Hematopoietic multipotent progenitor cell treated with erythropoietin and hydrocortisone succinate and interleukin-3 and kit ligand, for 4 days (in vitro differentiated cells): ENCODE data around the gene BMPR1A.
"Not testable (repeated sequence)": the region's sequence is repeated elsewhere in the genome, so short reads cannot be mapped to it uniquely, and the experiment has no call there.

Source experiments
- DNase-seq: peaks from one replicate; pipeline ENCODE4 v3.0.0-alpha.2; 2015

BMPR1A gene

GRCh38 chr10:86943316-86944030 lies 187.1 kb downstream of the BMPR1A start:
- no peak for DNase-seq

GRCh38 chr10:86944031-86944419 lies 187.6 kb downstream of the BMPR1A start:
- DNase-seq: no peak

- no peak for DNase-seq
Observed at GRCh38 chr10:86944471-86944870, 188.1 kb downstream of the BMPR1A start.

GRCh38 chr10:86944907-86945306 lies 188.5 kb downstream of the BMPR1A start:
- no peak for DNase-seq

GRCh38 chr10:86945361-86946212 lies 189.2 kb downstream of the BMPR1A start:
- no peak for DNase-seq

- DNase-seq: no peak
Observed at GRCh38 chr10:86946213-86947155, 190.1 kb downstream of the BMPR1A start.

GRCh38 chr10:86947806-86948205 lies 191.4 kb downstream of the BMPR1A start:
- not testable (repeated sequence) for DNase-seq

GRCh38 chr10:86950349-86950748 lies 193.9 kb downstream of the BMPR1A start:
- no peak for DNase-seq

GRCh38 chr10:86951184-86951761 lies 194.9 kb downstream of the BMPR1A start:
- no peak for DNase-seq

- no peak for DNase-seq
Observed at GRCh38 chr10:86952106-86952505, 195.7 kb downstream of the BMPR1A start.

- not testable (repeated sequence) for DNase-seq
Observed at GRCh38 chr10:86952697-86953096, 196.3 kb downstream of the BMPR1A start.

GRCh38 chr10:86953747-86954680 lies 197.6 kb downstream of the BMPR1A start:
- no peak for DNase-seq

GRCh38 chr10:86954681-86955500 lies 198.5 kb downstream of the BMPR1A start:
- DNase-seq: no peak

GRCh38 chr10:86955501-86956194 lies 199.2 kb downstream of the BMPR1A start:
- DNase-seq: no peak

- DNase-seq: no peak
Observed at GRCh38 chr10:86956195-86956847, 199.9 kb downstream of the BMPR1A start.

GRCh38 chr10:86956848-86957448 lies 200.5 kb downstream of the BMPR1A start:
- DNase-seq: no peak

GRCh38 chr10:86957471-86958115 lies 201.2 kb downstream of the BMPR1A start, which contains the start of gene MMRN2:
TSS of gene MMRN2 (minus strand) at chr10:86957615. CDS start at chr10:86957541, 74 bp downstream.
- no peak for DNase-seq
